CD4-positive, alpha-beta T cell (primary cell): ENCODE measurements around the gene WFDC6. TPM values are rescaled to one million over a fixed set of nuclear protein-coding genes. Genes with fewer than 3 reads are reported as not detected.
"Not testable (repeated sequence)": the region's sequence is repeated elsewhere in the genome, so short reads cannot be mapped to it uniquely, and the experiment has no call there.

Experiments
- ATAC-seq: fragments of 200-7000 bp; cut with Tn5 transposase; one replicate; pipeline ENCODE4 v1.10.0; 2022; ENCODE audit warnings: mild to moderate bottlenecking; ENCODE audit not compliant: poor library complexity
- CTCF ChIA-PET: fragments of 350-600 bp; sonication (Branson Sonifier 250); formaldehyde crosslinking; loops from one replicate; lab custom pipeline; 2021; ENCODE audit warnings: antibody characterized with exemption, inconsistent platforms; lab: Charles Lee
- POLR2A ChIA-PET: fragments of 350-600 bp; sonication (Branson Sonifier 250); formaldehyde crosslinking; loops from one replicate; lab custom pipeline; 2021; ENCODE audit warnings: antibody characterized with exemption, inconsistent platforms; lab: Charles Lee
- DNase-seq, 14 experiments: peaks; one replicate each; pipeline ENCODE4 v3.0.0-alpha.2; 2013 to 2020; ENCODE audit warnings: mixed read lengths in 2 of 14
- H3K27ac ChIP-seq, 2 donors: one replicate each; pipeline versions ENCODE4 v1.5.1 to v1.7.0; 2013; ENCODE audit warnings: low read length in 2 of 2, low read depth in 1 of 2, mild to moderate bottlenecking in 1 of 2
- H3K27me3 ChIP-seq, 2 experiments: 1 replicate in 1 of 2; 2 replicates in 1 of 2; pipeline versions ENCODE4 v1.6.1 to v1.7.0; 2013; ENCODE audit warnings: low read length in 2 of 2, control low read depth in 1 of 2, mild to moderate bottlenecking in 1 of 2, moderate library complexity in 1 of 2; ENCODE audit not compliant: insufficient read depth in 2 of 2, control insufficient read depth in 1 of 2
- H3K36me3 ChIP-seq: one replicate; pipeline ENCODE4 v1.6.1; 2013; ENCODE audit warnings: low read length, control low read depth; ENCODE audit not compliant: insufficient read depth
- H3K4me1 ChIP-seq: one replicate; pipeline ENCODE4 v1.6.1; 2013; ENCODE audit warnings: low read length, control low read depth; ENCODE audit not compliant: insufficient read depth
- H3K4me3 ChIP-seq: one replicate; pipeline ENCODE4 v1.5.1; 2013; ENCODE audit warnings: mild to moderate bottlenecking, low read length, moderate library complexity
- H3K9me3 ChIP-seq, 2 experiments: 1 replicate in 1 of 2; 2 replicates in 1 of 2; pipeline versions ENCODE4 v1.6.1 to v1.7.0; 2013; ENCODE audit warnings: low read length in 2 of 2, mild to moderate bottlenecking in 2 of 2, control low read depth in 1 of 2, moderate library complexity in 1 of 2; ENCODE audit not compliant: control insufficient read depth in 1 of 2, insufficient read depth in 1 of 2
- H3K27ac Mint-ChIP-seq: one replicate; pipeline ENCODE4 v1.8.0; 2020; ENCODE audit warnings: mixed read lengths
- H3K27me3 Mint-ChIP-seq: one replicate; pipeline ENCODE4 v1.8.0; 2021; ENCODE audit warnings: mixed read lengths
- H3K36me3 Mint-ChIP-seq: one replicate; pipeline ENCODE4 v1.8.0; 2021; ENCODE audit warnings: low read depth, mixed read lengths
- H3K4me1 Mint-ChIP-seq: one replicate; pipeline ENCODE4 v1.8.0; 2021; ENCODE audit warnings: low read depth, mixed read lengths
- H3K4me3 Mint-ChIP-seq: one replicate; pipeline ENCODE4 v1.8.0; 2020; ENCODE audit warnings: mild to moderate bottlenecking, mixed read lengths
- H3K9me3 Mint-ChIP-seq: one replicate; pipeline ENCODE4 v1.8.0; 2020; ENCODE audit warnings: mixed read lengths
- intact Hi-C, 2 experiments: fragments of 100-400 bp; cut with DNase I in 1 of 2; cut with micrococcal nuclease in 1 of 2; formaldehyde crosslinking; loops; one replicate each; pipeline versions ENCODE4 v1.15.1 to v1.9.0; 2023 to 2025; cut with DNase I, micrococcal nuclease
- total RNA-seq, 174 experiments: library from RNA in 2 of 174; stranded (reverse) in 2 of 174; gene quantifications; one replicate each; pipeline ENCODE4 v1.2.3 and lab custom pipeline; 2021 to 2026
- TF ChIP-seq, protein P1 (sequence below): fragments of 200-600 bp; IDR thresholded peaks from one replicate; pipeline ENCODE4 v1.8.0; 2022; ENCODE audit warnings: antibody characterized with exemption, mild to moderate bottlenecking

Gene WFDC6
- total RNA-seq, 2 experiments from 2014 or later: not detected

- no peaks in the 10 kb centered on the region for H3K36me3 Mint-ChIP-seq
- ChIA-PET CTCF (no interaction called here), POLR2A (no interaction called here)
- TF ChIP-seq, protein P1, sequence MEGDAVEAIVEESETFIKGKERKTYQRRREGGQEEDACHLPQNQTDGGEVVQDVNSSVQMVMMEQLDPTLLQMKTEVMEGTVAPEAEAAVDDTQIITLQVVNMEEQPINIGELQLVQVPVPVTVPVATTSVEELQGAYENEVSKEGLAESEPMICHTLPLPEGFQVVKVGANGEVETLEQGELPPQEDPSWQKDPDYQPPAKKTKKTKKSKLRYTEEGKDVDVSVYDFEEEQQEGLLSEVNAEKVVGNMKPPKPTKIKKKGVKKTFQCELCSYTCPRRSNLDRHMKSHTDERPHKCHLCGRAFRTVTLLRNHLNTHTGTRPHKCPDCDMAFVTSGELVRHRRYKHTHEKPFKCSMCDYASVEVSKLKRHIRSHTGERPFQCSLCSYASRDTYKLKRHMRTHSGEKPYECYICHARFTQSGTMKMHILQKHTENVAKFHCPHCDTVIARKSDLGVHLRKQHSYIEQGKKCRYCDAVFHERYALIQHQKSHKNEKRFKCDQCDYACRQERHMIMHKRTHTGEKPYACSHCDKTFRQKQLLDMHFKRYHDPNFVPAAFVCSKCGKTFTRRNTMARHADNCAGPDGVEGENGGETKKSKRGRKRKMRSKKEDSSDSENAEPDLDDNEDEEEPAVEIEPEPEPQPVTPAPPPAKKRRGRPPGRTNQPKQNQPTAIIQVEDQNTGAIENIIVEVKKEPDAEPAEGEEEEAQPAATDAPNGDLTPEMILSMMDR: no peak
- H3K9me3 ChIP-seq: no peaks in the 10 kb centered on the region
- intact Hi-C loops: no loop called here
- H3K4me3 ChIP-seq: no peak overlapping the region
- H3K36me3 ChIP-seq: no peaks in the 10 kb centered on the region
- no peak overlapping the region for H3K4me3 Mint-ChIP-seq
- H3K4me1 ChIP-seq: no peaks in the 10 kb centered on the region
- H3K27me3 ChIP-seq: peaks cover 3 to 9% of the 10 kb centered on the region in 2 experiments
- H3K27ac Mint-ChIP-seq: no peak overlapping the region
- ATAC-seq (no peak), DNase-seq (no peak)
- peaks cover 25% of the 10 kb centered on the region for H3K27me3 Mint-ChIP-seq
- no peak overlapping the region for H3K27ac ChIP-seq
- H3K9me3 Mint-ChIP-seq: no peaks in the 10 kb centered on the region
- no peaks in the 10 kb centered on the region for H3K4me1 Mint-ChIP-seq
Measured at GRCh38 chr20:45578231-45578630, 38.9 kb upstream of the WFDC6 start.

GRCh38 chr20:45576995-45577394 is 37.7 kb upstream of the WFDC6 start:
- CTCF ChIA-PET: no interaction called here
- Mint-ChIP-seq H3K27me3 (peaks cover 28% of the 10 kb centered on the region), H3K4me1 (no peaks in the 10 kb centered on the region), H3K36me3 (no peaks in the 10 kb centered on the region), H3K27ac (no peak overlapping the region), H3K4me3 (no peak overlapping the region), H3K9me3 (no peaks in the 10 kb centered on the region)
- Histone ChIP-seq H3K36me3 (no peaks in the 10 kb centered on the region), H3K27me3 (peaks cover 3 to 5% of the 10 kb centered on the region in 2 experiments), H3K4me1 (no peaks in the 10 kb centered on the region), H3K9me3 (no peaks in the 10 kb centered on the region), H3K27ac (no peak overlapping the region), H3K4me3 (no peak overlapping the region)
- intact Hi-C loops: no loop called here
- ATAC-seq: no peak
- DNase-seq: no peak
- TF ChIP-seq, protein P1: no peak
- POLR2A ChIA-PET: no interaction called here

GRCh38 chr20:45575931-45576330 is 36.6 kb upstream of the WFDC6 start:
- ChIA-PET CTCF (no interaction called here), POLR2A (no interaction called here)
- no peaks in the 10 kb centered on the region for H3K4me1 ChIP-seq
- H3K4me3 ChIP-seq: no peak overlapping the region
- no peaks in the 10 kb centered on the region for H3K4me1 Mint-ChIP-seq
- no peak overlapping the region for H3K4me3 Mint-ChIP-seq
- no peak overlapping the region for H3K27ac Mint-ChIP-seq
- H3K36me3 ChIP-seq: no peaks in the 10 kb centered on the region
- TF ChIP-seq, protein P1: no peak
- intact Hi-C loops: no loop called here
- DNase-seq (no peak), ATAC-seq (no peak)
- H3K9me3 Mint-ChIP-seq: no peaks in the 10 kb centered on the region
- H3K27me3 ChIP-seq: peaks cover 0 to 10% of the 10 kb centered on the region in 2 experiments
- no peaks in the 10 kb centered on the region for H3K36me3 Mint-ChIP-seq
- H3K9me3 ChIP-seq: no peaks in the 10 kb centered on the region
- H3K27ac ChIP-seq: no peak overlapping the region
- H3K27me3 Mint-ChIP-seq: peaks cover 34% of the 10 kb centered on the region

DNA sequence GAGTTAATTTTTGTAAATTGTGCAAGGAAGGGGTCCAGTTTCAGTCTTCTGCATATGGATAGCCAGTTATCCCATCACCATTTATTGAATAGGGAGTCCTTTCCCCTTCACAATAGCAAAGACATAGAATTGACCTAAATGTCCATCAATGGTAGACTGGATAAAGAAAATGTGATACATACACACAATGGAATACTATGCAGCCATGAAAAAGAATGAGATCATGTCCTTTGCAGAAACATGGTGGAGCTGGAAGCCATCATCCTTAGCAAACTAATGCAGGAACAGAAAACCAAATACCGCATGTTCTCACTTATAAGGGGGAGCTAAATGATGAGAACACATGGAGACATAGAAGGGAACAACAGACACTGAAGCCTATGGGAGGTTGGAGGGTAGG is 30.4 kb upstream of the WFDC6 start:
- H3K36me3 Mint-ChIP-seq, H3K9me3 Mint-ChIP-seq, ATAC-seq, H3K27ac ChIP-seq, H3K27me3 ChIP-seq, H3K4me3 ChIP-seq, CTCF ChIA-PET, H3K4me3 Mint-ChIP-seq, POLR2A ChIA-PET, DNase-seq, H3K36me3 ChIP-seq, H3K4me1 Mint-ChIP-seq, H3K27ac Mint-ChIP-seq, H3K9me3 ChIP-seq, H3K4me1 ChIP-seq: not testable (repeated sequence)
- H3K27me3 Mint-ChIP-seq: peaks cover 20% of the 10 kb centered on the region
- intact Hi-C loops: loop anchor here in 1 of 2 experiments (5.0 kb wide), 1 partner anchor 847 kb away; no protein-coding TSS in a partner anchor
